ENCODE data around the gene NDUFV2. TPM values are rescaled to one million over a fixed set of nuclear protein-coding genes. Genes with fewer than 3 reads are reported as not detected.
A peak's percentile ranks its signal among the peaks of the same experiment; 100 is the strongest.

The NDUFV2 gene
- total RNA-seq, 1 experiment from 2014 or later: 272 TPM

GRCh38 chr18:9126337-9126736 lies 23.8 kb downstream of the NDUFV2 start:
- BruUV-seq (replicated peaks): no TSS peak
- TF ChIP-seq EZH2phosphoT487 (IDR thresholded peaks at IDR 0.05; ENCODE audit: borderline replicate concordance, low read length): no peak
- TF ChIP-seq, protein P1, sequence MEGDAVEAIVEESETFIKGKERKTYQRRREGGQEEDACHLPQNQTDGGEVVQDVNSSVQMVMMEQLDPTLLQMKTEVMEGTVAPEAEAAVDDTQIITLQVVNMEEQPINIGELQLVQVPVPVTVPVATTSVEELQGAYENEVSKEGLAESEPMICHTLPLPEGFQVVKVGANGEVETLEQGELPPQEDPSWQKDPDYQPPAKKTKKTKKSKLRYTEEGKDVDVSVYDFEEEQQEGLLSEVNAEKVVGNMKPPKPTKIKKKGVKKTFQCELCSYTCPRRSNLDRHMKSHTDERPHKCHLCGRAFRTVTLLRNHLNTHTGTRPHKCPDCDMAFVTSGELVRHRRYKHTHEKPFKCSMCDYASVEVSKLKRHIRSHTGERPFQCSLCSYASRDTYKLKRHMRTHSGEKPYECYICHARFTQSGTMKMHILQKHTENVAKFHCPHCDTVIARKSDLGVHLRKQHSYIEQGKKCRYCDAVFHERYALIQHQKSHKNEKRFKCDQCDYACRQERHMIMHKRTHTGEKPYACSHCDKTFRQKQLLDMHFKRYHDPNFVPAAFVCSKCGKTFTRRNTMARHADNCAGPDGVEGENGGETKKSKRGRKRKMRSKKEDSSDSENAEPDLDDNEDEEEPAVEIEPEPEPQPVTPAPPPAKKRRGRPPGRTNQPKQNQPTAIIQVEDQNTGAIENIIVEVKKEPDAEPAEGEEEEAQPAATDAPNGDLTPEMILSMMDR (conservative IDR thresholded peaks at IDR 0.05; ENCODE audit: low read depth, low read length): no peak
- no peak for TF ChIP-seq EZH2 (IDR thresholded peaks at IDR 0.05; ENCODE audit: low read length, unreplicated experiment)
- H3K36me3 ChIP-seq (ENCODE audit: low read depth, low read length): peaks cover 73% of the 10 kb centered on the region
- H3K9ac ChIP-seq (ENCODE audit: low read length): no peak overlapping the region
- no peak overlapping the region for H3K4me2 ChIP-seq (ENCODE audit: low read length)
- peaks cover 3% of the 10 kb centered on the region; the same call in 1 of the 2 replicates for H4K20me1 ChIP-seq (ENCODE audit: low read length)
- H3K27ac ChIP-seq (ENCODE audit: low read length): no peak overlapping the region
- intact Hi-C loops (cut with micrococcal nuclease): no loop called here
- H3F3A ChIP-seq (ENCODE audit: low read length, unreplicated experiment): no peaks in the 10 kb centered on the region
- H2AFZ ChIP-seq (ENCODE audit: low read length): no peak overlapping the region
- no peaks in the 10 kb centered on the region for H3K9me2 ChIP-seq (replicated peaks; ENCODE audit: low read length)
- DNase-seq (no peak), ATAC-seq (no peak)
- H3K79me2 ChIP-seq (ENCODE audit: low read length): peaks cover 32% of the 10 kb centered on the region
- ChIA-PET POLR2A (ENCODE audit: unreplicated experiment) (no interaction called here), CTCF (no interaction called here)
- peaks cover 3% of the 10 kb centered on the region; the same call in 1 of the 2 replicates for H3K4me1 ChIP-seq (ENCODE audit: insufficient read depth, low read length)
- H3K4me3 ChIP-seq (ENCODE audit: low read length): no peak overlapping the region
- no peaks in the 10 kb centered on the region for H3K9me3 ChIP-seq (ENCODE audit: low read length)
- no peaks in the 10 kb centered on the region for H3K27me3 ChIP-seq (ENCODE audit: low read length)

GRCh38 chr18:9130195-9130594 lies 27.7 kb downstream of the NDUFV2 start:
- Histone ChIP-seq H3F3A (ENCODE audit: low read length, unreplicated experiment) (peaks cover 11% of the 10 kb centered on the region), H3K27me3 (ENCODE audit: low read length) (no peaks in the 10 kb centered on the region), H3K9me2 (replicated peaks; ENCODE audit: low read length) (no peaks in the 10 kb centered on the region), H3K4me1 (ENCODE audit: insufficient read depth, low read length) (peaks cover 22% of the 10 kb centered on the region), H3K9ac (ENCODE audit: low read length) (no peak overlapping the region), H3K27ac (ENCODE audit: low read length) (no peak overlapping the region), H3K4me3 (ENCODE audit: low read length) (no peak overlapping the region), H4K20me1 (ENCODE audit: low read length) (peaks cover 3% of the 10 kb centered on the region; the same call in 1 of the 2 replicates), H3K36me3 (ENCODE audit: low read depth, low read length) (peaks cover 72% of the 10 kb centered on the region), H3K79me2 (ENCODE audit: low read length) (peaks cover 38% of the 10 kb centered on the region; the same call in 1 of the 2 replicates), H3K4me2 (ENCODE audit: low read length) (no peak overlapping the region), H3K9me3 (ENCODE audit: low read length) (no peaks in the 10 kb centered on the region), H2AFZ (ENCODE audit: low read length) (no peak overlapping the region)
- BruUV-seq (replicated peaks): no TSS peak
- CTCF ChIA-PET: no interaction called here
- TF ChIP-seq EZH2phosphoT487 (IDR thresholded peaks at IDR 0.05; ENCODE audit: borderline replicate concordance, low read length) (no peak), EZH2 (IDR thresholded peaks at IDR 0.05; ENCODE audit: low read length, unreplicated experiment) (no peak)
- TF ChIP-seq, protein P1 (conservative IDR thresholded peaks at IDR 0.05; ENCODE audit: low read depth, low read length): no peak
- intact Hi-C loops (cut with micrococcal nuclease): no loop called here
- DNase-seq (no peak), ATAC-seq (no peak)
- POLR2A ChIA-PET (ENCODE audit: unreplicated experiment): no interaction called here

GRCh38 chr18:9130806-9131205 lies 28.3 kb downstream of the NDUFV2 start:
- CTCF ChIA-PET: no interaction called here
- H3K79me2 ChIP-seq (ENCODE audit: low read length): peaks cover 33% of the 10 kb centered on the region; the same call in 1 of the 2 replicates
- no peak overlapping the region for H2AFZ ChIP-seq (ENCODE audit: low read length)
- BruUV-seq (replicated peaks): no TSS peak
- peak; percentile 51 for ATAC-seq
- no peak overlapping the region for H3K27ac ChIP-seq (ENCODE audit: low read length)
- H3K9ac ChIP-seq (ENCODE audit: low read length): no peak overlapping the region
- peaks cover 3% of the 10 kb centered on the region; the same call in 1 of the 2 replicates for H4K20me1 ChIP-seq (ENCODE audit: low read length)
- no peaks in the 10 kb centered on the region for H3K9me2 ChIP-seq (replicated peaks; ENCODE audit: low read length)
- intact Hi-C loops (cut with micrococcal nuclease): no loop called here
- no peaks in the 10 kb centered on the region for H3K9me3 ChIP-seq (ENCODE audit: low read length)
- H3K4me3 ChIP-seq (ENCODE audit: low read length): no peak overlapping the region
- peaks cover 27% of the 10 kb centered on the region for H3K4me1 ChIP-seq (ENCODE audit: insufficient read depth, low read length)
- peaks cover 66% of the 10 kb centered on the region for H3K36me3 ChIP-seq (ENCODE audit: low read depth, low read length)
- no peak overlapping the region for H3K4me2 ChIP-seq (ENCODE audit: low read length)
- no peaks in the 10 kb centered on the region for H3K27me3 ChIP-seq (ENCODE audit: low read length)
- TF ChIP-seq EZH2 (IDR thresholded peaks at IDR 0.05; ENCODE audit: low read length, unreplicated experiment) (no peak), EZH2phosphoT487 (IDR thresholded peaks at IDR 0.05; ENCODE audit: borderline replicate concordance, low read length) (no peak)
- TF ChIP-seq, protein P1 (conservative IDR thresholded peaks at IDR 0.05; ENCODE audit: low read depth, low read length): no peak
- H3F3A ChIP-seq (ENCODE audit: low read length, unreplicated experiment): peaks cover 11% of the 10 kb centered on the region
- POLR2A ChIA-PET (ENCODE audit: unreplicated experiment): no interaction called here
- DNase-seq: no peak
